Lung (tissue), 12 donors: ENCODE data around the gene CYRIA. TPM values are rescaled to one million over a fixed set of nuclear protein-coding genes. Genes with fewer than 3 reads are reported as not detected.

Experiments
- ATAC-seq: fragments of 200-7000 bp; cut with Tn5 transposase; one replicate; pipeline ENCODE4 v1.9.1; 2020; ENCODE audit warnings: moderate number of reproducible peaks; ENCODE audit not compliant: insufficient read depth, low FRiP score
- DNase-seq, 3 donors: peaks; one replicate each; pipeline ENCODE4 v3.0.0-alpha.2; 2013 to 2017
- H3K27ac ChIP-seq, 2 donors: one replicate each; pipeline ENCODE4 v1.5.1; 2013; ENCODE audit warnings: mild to moderate bottlenecking in 2 of 2, moderate library complexity in 2 of 2, control low read depth in 1 of 2, inconsistent platforms in 1 of 2, low read depth in 1 of 2, low read length in 1 of 2
- H3K27me3 ChIP-seq, 3 donors: one replicate each; pipeline ENCODE4 v1.5.1; 2013; ENCODE audit warnings: low read length in 2 of 3; ENCODE audit not compliant: control insufficient read depth in 3 of 3, insufficient read depth in 3 of 3
- H3K36me3 ChIP-seq, 4 donors: one replicate each; pipeline ENCODE4 v1.5.1; 2013; ENCODE audit warnings: low read length in 4 of 4, mild to moderate bottlenecking in 1 of 4, moderate library complexity in 1 of 4; ENCODE audit not compliant: control insufficient read depth in 4 of 4, insufficient read depth in 4 of 4
- H3K4me1 ChIP-seq, 5 donors: one replicate each; pipeline ENCODE4 v1.5.1; 2013; ENCODE audit warnings: low read length in 5 of 5, mild to moderate bottlenecking in 2 of 5, moderate library complexity in 1 of 5; ENCODE audit not compliant: control insufficient read depth in 5 of 5, insufficient read depth in 5 of 5
- H3K4me3 ChIP-seq: one replicate; pipeline ENCODE4 v1.5.1; 2013; ENCODE audit warnings: mild to moderate bottlenecking, control low read depth, moderate library complexity
- H3K9ac ChIP-seq, 2 donors: one replicate each; pipeline ENCODE4 v1.5.1; 2013; ENCODE audit warnings: low read length in 2 of 2, control low read depth in 1 of 2; ENCODE audit not compliant: insufficient read depth in 1 of 2
- H3K9me3 ChIP-seq, 4 donors: one replicate each; pipeline ENCODE4 v1.5.1; 2013; ENCODE audit warnings: low read length in 3 of 4, mild to moderate bottlenecking in 1 of 4, moderate library complexity in 1 of 4; ENCODE audit not compliant: control insufficient read depth in 4 of 4, insufficient read depth in 3 of 4
- WGBS, 2 donors: extraction: QIAGEN DNeasy Blood & Tissue Kit; methylation state at CpG; one replicate each; pipeline ENCODE4 v1.1.7; 2013; 5-methylcytosine and 5-hydroxymethylcytosine counted together
- polyA plus RNA-seq, 2 donors: library from polyadenylated mRNA; stranded (reverse); fragments of 200-250 nt; gene quantifications; one replicate each; pipeline ENCODE4 v1.2.1, GENCODE V29; 2013
- total RNA-seq, 2 donors: library from RNA; depleted of rRNA in 1 of 2; stranded (reverse); fragments of >200 nt in 1 of 2; gene quantifications; one replicate each; pipeline ENCODE4 v1.2.1, GENCODE V29; 2014 to 2021
- TF ChIP-seq, protein P1 (sequence below): IDR thresholded peaks from 2 replicates; pipeline ENCODE4 v1.5.1; 2012; ENCODE audit warnings: mild to moderate bottlenecking; ENCODE audit errors: control extremely low read depth, extremely low read depth
- donor health status: control.
- donor health status: control.
- donor health status: Bipolar disorder and iron deficiency.
- donor health status: healthy.
- donor health status: DM: yes; HTN: yes; CAD: no.

Gene CYRIA
- total and polyA plus RNA-seq, 4 donors = 4.3 to 23.6 (median 16.6) TPM

GRCh38 chr2:16693854-16694253 is 28.2 kb upstream of the CYRIA start:
- TF ChIP-seq, protein P1, sequence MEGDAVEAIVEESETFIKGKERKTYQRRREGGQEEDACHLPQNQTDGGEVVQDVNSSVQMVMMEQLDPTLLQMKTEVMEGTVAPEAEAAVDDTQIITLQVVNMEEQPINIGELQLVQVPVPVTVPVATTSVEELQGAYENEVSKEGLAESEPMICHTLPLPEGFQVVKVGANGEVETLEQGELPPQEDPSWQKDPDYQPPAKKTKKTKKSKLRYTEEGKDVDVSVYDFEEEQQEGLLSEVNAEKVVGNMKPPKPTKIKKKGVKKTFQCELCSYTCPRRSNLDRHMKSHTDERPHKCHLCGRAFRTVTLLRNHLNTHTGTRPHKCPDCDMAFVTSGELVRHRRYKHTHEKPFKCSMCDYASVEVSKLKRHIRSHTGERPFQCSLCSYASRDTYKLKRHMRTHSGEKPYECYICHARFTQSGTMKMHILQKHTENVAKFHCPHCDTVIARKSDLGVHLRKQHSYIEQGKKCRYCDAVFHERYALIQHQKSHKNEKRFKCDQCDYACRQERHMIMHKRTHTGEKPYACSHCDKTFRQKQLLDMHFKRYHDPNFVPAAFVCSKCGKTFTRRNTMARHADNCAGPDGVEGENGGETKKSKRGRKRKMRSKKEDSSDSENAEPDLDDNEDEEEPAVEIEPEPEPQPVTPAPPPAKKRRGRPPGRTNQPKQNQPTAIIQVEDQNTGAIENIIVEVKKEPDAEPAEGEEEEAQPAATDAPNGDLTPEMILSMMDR = no peak
- no peak overlapping the region for H3K27ac ChIP-seq
- ATAC-seq (no peak), DNase-seq (no peak)
- no peak overlapping the region for H3K4me3 ChIP-seq
- H3K4me1 ChIP-seq = no peaks in the 10 kb centered on the region
- H3K9me3 ChIP-seq = peaks cover 0 to 4% (median 0%) of the 10 kb centered on the region in 4 donors
- H3K27me3 ChIP-seq = no peaks in the 10 kb centered on the region
- H3K9ac ChIP-seq = no peak overlapping the region
- WGBS, 2 donors = 89 to 90% methylated on average over 4 of the region's 4 CpGs
- no peaks in the 10 kb centered on the region for H3K36me3 ChIP-seq

GRCh38 chr2:16691261-16691660 is 25.6 kb upstream of the CYRIA start:
- H3K4me3 ChIP-seq = no peak overlapping the region

DNA sequence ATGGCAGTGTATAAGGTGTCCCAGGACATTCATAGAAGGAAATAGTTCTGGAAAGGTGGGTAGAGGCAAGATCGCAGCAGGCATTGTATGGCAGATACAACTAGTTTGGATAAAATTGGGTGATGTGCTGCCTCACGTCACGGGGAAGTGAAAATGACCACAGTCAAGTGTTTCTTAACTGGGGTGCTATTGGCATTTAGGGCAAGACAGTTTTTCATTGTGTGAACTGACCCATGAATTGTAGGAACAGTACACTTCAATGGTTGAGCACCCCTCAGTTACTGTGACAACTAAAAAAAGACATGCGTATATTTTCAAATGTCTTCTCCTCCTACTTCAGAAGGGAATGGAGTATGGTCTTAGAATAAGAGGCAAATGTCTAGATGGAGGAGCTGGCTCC is 22.3 kb upstream of the CYRIA start:
- H3K9ac ChIP-seq = no peak overlapping the region
- H3K36me3 ChIP-seq = no peaks in the 10 kb centered on the region
- DNase-seq (no peak), ATAC-seq (no peak)
- no peaks in the 10 kb centered on the region for H3K4me1 ChIP-seq
- H3K4me3 ChIP-seq = no peak overlapping the region
- no peaks in the 10 kb centered on the region for H3K9me3 ChIP-seq
- no peaks in the 10 kb centered on the region for H3K27me3 ChIP-seq
- 75 to 86% methylated on average over 4 of the region's 4 CpGs for WGBS, 2 donors
- H3K27ac ChIP-seq = no peak overlapping the region
- TF ChIP-seq, protein P1 = no peak

More at GRCh38 chr2:16691261-16691660, 25.6 kb upstream of the CYRIA start:
- H3K27me3 ChIP-seq = no peaks in the 10 kb centered on the region
- DNase-seq (no peak), ATAC-seq (no peak)
- H3K9me3 ChIP-seq = no peaks in the 10 kb centered on the region
- no peaks in the 10 kb centered on the region for H3K4me1 ChIP-seq
- H3K9ac ChIP-seq = no peak overlapping the region
- H3K27ac ChIP-seq = no peak overlapping the region
- TF ChIP-seq, protein P1 = no peak
- no peaks in the 10 kb centered on the region for H3K36me3 ChIP-seq
- 84 to 89% methylated on average over 7 of the region's 7 CpGs for WGBS, 2 donors

- Histone ChIP-seq H3K9me3 (no peaks in the 10 kb centered on the region), H3K36me3 (no peaks in the 10 kb centered on the region), H3K4me3 (no peak overlapping the region), H3K27ac (no peak overlapping the region), H3K27me3 (no peaks in the 10 kb centered on the region), H3K9ac (no peak overlapping the region), H3K4me1 (no peaks in the 10 kb centered on the region)
- no peak for ATAC-seq
- WGBS, 2 donors = 48 to 80% methylated on average over 1 of the region's 1 CpG
- no peak for DNase-seq
- TF ChIP-seq, protein P1 = no peak
Observed at GRCh38 chr2:16687222-16687621, 21.6 kb upstream of the CYRIA start.
